Fibroblast of lung (primary cell): ENCODE measurements around the gene NRG4.
"Not testable (repeated sequence)": the region's sequence is repeated elsewhere in the genome, so short reads cannot be mapped to it uniquely, and the experiment has no call there.

ENCODE experiments used
- CTCF ChIP-seq, 2 donors: IDR thresholded peaks in 1 of 2; conservative IDR thresholded peaks in 1 of 2; 1 replicate in 1 of 2; 2 replicates in 1 of 2; pipeline ENCODE4 v1.5.1; 2011 to 2012; ENCODE audit warnings: low read length in 2 of 2, control low read depth in 1 of 2, inconsistent platforms in 1 of 2, low read depth in 1 of 2, mild to moderate bottlenecking in 1 of 2
- EZH2 ChIP-seq: IDR thresholded peaks from 2 replicates; pipeline ENCODE4 v1.5.1; 2012; ENCODE audit warnings: low read length, control low read depth, mild to moderate bottlenecking; ENCODE audit errors: missing control alignments

GRCh38 chr15:75984706-75985105, 27.5 kb downstream of the NRG4 start:
- not testable (repeated sequence) for TF ChIP-seq EZH2; CTCF (conservative IDR thresholded peaks at IDR 0.05 in 1 of 2, IDR thresholded peaks at IDR 0.05 in 1 of 2; ENCODE audit: low read depth in 1 of 2, low read length in 2 of 2)
